Measurements from ENCODE around the gene PRAC1.

DNA sequence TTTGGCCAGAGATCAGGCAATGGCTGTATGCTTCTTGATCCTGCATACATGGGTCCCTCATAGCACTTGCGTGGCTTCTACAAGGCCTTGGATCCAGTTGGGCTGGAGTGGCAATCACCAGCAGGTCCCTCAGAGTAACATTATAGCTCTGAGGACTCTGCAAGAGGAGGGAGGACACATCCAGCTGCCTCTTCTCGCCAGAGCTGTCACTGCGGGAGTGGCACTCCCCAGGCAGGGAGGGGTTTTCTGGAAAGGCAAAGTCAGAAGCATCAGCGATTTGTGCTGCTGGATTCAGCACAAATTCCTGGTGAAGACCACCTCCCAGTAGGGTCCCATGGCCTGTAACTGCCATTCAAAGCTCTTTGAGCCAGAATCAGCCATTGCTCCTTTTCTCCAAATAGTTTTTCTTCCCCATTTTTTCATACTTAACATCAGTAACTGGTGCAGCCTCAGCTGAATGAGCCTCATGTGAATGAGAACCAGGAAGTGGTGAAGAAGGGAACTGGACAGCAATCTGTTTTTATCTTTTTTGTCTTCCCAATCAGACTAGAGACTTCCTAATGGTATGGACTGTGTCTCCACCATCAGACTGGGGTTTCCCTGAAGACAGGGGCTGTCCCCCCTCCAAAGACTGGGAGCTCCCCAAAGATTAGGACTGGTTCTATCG lies 46.8 kb upstream of the PRAC1 start:
- TF ChIP-seq POLR2A (IDR thresholded peaks at IDR 0.05; ENCODE audit: low read depth, low read length) (no peak), POLR2AphosphoS5 (IDR thresholded peaks at IDR 0.05; ENCODE audit: low read depth, low read length) (no peak), TAF1 (IDR thresholded peaks at IDR 0.05; ENCODE audit: low read depth, low read length) (no peak), POU2F2 (IDR thresholded peaks at IDR 0.05; ENCODE audit: low read depth, low read length) (no peak), SPI1 (IDR thresholded peaks at IDR 0.05; ENCODE audit: low read depth, low read length) (no peak), PAX5 (IDR thresholded peaks at IDR 0.05; ENCODE audit: insufficient read depth, low read length, severe bottlenecking) (no peak)

All from GM12891 (cell line).